NCI-H187 treated with DMSO at 0.1 percent for 48 hours (cell line): ENCODE measurements around the gene HORMAD2.

Experiments used
- DNase-seq: peaks from one replicate; lab custom pipeline; 2025; lab: John Stamatoyannopoulos, UW

HORMAD2 gene

GRCh38 chr22:30079952-30080533 is at the start of gene HORMAD2:
Gene HORMAD2, plus strand, starts transcription at chr22:30080464. Its CDS starts 13,489 bp downstream, at chr22:30093953.
- DNase-seq, result no peak

GRCh38 chr22:30031328-30031727 is 48.9 kb upstream of the HORMAD2 start:
- DNase-seq, result no peak

- DNase-seq, result no peak
Measured at GRCh38 chr22:30031764-30032455, 48.4 kb upstream of the HORMAD2 start.

GRCh38 chr22:30033137-30033536 is 47.1 kb upstream of the HORMAD2 start:
- DNase-seq, result no peak

- DNase-seq, result no peak
Measured at GRCh38 chr22:30033901-30034300, 46.4 kb upstream of the HORMAD2 start.

GRCh38 chr22:30036656-30037055 is 43.6 kb upstream of the HORMAD2 start:
- no peak for DNase-seq

GRCh38 chr22:30038219-30038618 is 42.0 kb upstream of the HORMAD2 start:
- no peak for DNase-seq

GRCh38 chr22:30040499-30041260 is 39.6 kb upstream of the HORMAD2 start:
- no peak for DNase-seq

- no peak for DNase-seq
Measured at GRCh38 chr22:30041475-30041874, 38.8 kb upstream of the HORMAD2 start.

GRCh38 chr22:30041881-30042280 is 38.4 kb upstream of the HORMAD2 start:
- DNase-seq, result no peak

GRCh38 chr22:30043161-30043560 is 37.1 kb upstream of the HORMAD2 start:
- DNase-seq, result no peak

GRCh38 chr22:30044369-30044768 is 35.9 kb upstream of the HORMAD2 start:
- DNase-seq, result no peak

- DNase-seq, result no peak
Measured at GRCh38 chr22:30044881-30045493, 35.3 kb upstream of the HORMAD2 start.

- DNase-seq, result no peak
Measured at GRCh38 chr22:30045494-30045887, 34.8 kb upstream of the HORMAD2 start.

GRCh38 chr22:30045901-30046715 is 34.2 kb upstream of the HORMAD2 start:
- DNase-seq, result no peak

- no peak for DNase-seq
Measured at GRCh38 chr22:30046716-30047363, 33.4 kb upstream of the HORMAD2 start.

- no peak for DNase-seq
Measured at GRCh38 chr22:30047364-30047738, 32.9 kb upstream of the HORMAD2 start.

GRCh38 chr22:30048681-30049080 is 31.6 kb upstream of the HORMAD2 start:
- no peak for DNase-seq

GRCh38 chr22:30054067-30054763 is 26.0 kb upstream of the HORMAD2 start:
- no peak for DNase-seq

- no peak for DNase-seq
Measured at GRCh38 chr22:30054764-30055069, 25.5 kb upstream of the HORMAD2 start.

GRCh38 chr22:30056015-30056414 is 24.2 kb upstream of the HORMAD2 start:
- no peak for DNase-seq
